C4-2B (cell line): ENCODE measurements around the gene PDE4D.
"Not testable (repeated sequence)": the region's sequence is repeated elsewhere in the genome, so short reads cannot be mapped to it uniquely, and the experiment has no call there.

Experiments used
- H3K27ac ChIP-seq: fragments of 450-650 bp; 2 replicates; pipeline ENCODE4 v1.5.1; 2017
- CTCF ChIP-seq: fragments of 450-650 bp; conservative IDR thresholded peaks from 2 replicates; pipeline ENCODE4 v1.5.1; 2017; ENCODE audit warnings: mild to moderate bottlenecking
- ZFX ChIP-seq: fragments of 450-650 bp; IDR thresholded peaks from 2 replicates; pipeline ENCODE4 v1.6.1; 2017

The PDE4D gene

GRCh38 chr5:59597690-59598546 is 295.6 kb downstream of the PDE4D start:
- TF ChIP-seq CTCF (no peak), ZFX (no peak)
- no peak overlapping the region for H3K27ac ChIP-seq

GRCh38 chr5:59596586-59597350 is 296.8 kb downstream of the PDE4D start:
- TF ChIP-seq CTCF = no peak
- TF ChIP-seq ZFX = no peak

GRCh38 chr5:59594118-59594517 is 299.4 kb downstream of the PDE4D start:
- H3K27ac ChIP-seq = not testable (repeated sequence)

More at GRCh38 chr5:59596586-59597350, 296.8 kb downstream of the PDE4D start:
- no peak overlapping the region for H3K27ac ChIP-seq

- no peak overlapping the region for H3K27ac ChIP-seq
- TF ChIP-seq ZFX (no peak), CTCF (no peak)
Measured at GRCh38 chr5:59593439-59594007, 300.0 kb downstream of the PDE4D start.

GRCh38 chr5:59592101-59592500 is 301.4 kb downstream of the PDE4D start:
- no peak overlapping the region for H3K27ac ChIP-seq
- TF ChIP-seq ZFX = no peak
- no peak for TF ChIP-seq CTCF

- TF ChIP-seq ZFX (no peak), CTCF (no peak)
- no peak overlapping the region for H3K27ac ChIP-seq
Measured at GRCh38 chr5:59591162-59591561, 302.4 kb downstream of the PDE4D start.

GRCh38 chr5:59588922-59589321 is 304.6 kb downstream of the PDE4D start:
- TF ChIP-seq ZFX (no peak), CTCF (no peak)
- no peak overlapping the region for H3K27ac ChIP-seq
